ENCODE measurements around the gene DNAH10.

Gene DNAH10

DNA sequence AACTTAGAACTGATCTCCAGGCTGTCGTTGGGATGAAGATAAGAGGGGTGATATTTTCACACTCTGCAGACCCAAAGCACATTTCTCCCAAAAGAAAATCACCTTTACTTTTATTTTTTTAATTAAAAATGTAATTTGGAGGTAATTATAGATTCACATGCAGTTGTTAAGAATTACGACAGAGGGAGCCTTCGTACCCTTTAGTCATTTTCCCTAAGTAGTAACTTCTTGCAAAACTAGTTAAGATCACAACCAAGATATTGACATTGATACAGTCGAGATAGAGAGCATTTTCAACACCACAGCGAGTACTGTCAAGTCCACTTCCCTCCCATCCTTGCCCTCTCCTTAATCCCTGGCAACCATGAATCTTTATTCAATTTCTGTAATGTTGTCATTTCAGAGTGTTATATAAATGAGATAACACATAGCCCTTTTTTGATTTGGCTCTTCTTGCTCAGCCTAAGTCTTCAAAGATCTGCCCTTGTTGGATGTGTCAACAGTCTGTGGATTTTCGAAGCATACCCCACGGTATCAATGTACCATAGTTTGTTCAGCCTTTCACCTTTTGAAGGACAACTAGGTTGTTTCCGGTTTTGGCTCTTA, 39.6 kb downstream of the DNAH10 start:
- DNase-seq = no peak

DNA sequence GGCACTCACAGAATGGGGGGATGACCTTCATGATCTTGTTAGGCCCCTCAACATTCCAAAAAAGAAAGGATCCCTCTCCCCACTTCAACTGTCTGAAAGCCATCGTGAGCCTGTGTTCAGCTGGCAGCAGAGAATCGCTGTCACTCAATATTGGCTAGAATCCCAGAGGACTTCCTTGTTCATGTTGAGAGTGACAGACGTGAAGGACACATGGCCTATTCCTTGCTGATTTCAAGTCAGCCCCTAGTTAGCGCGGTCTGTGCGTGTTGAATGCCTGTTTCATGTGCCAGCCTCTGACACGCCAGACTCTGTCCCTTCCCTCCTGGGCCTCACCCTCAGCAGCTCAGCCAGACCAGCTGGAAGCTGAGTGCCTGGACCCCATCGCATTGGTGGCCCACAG, 43.1 kb downstream of the DNAH10 start:
- no peak for DNase-seq

DNA sequence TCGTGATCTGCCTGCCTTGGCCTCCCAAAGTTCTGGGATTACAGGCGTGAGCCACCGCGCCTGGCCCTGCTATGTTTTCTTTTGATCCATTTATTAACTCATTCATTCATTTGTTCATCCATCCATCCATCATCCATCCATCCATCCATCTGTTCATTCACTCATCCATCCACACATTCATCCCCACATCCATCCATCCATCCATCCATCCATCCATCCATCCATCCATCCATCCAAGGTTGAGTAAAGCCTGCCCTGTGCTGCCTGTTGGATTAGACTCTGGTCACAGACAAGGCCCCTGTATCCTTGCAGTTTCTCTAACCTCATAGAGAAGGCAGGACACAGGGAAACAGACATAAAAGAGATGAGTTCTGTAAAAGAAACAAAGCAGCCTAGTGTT, 44.9 kb downstream of the DNAH10 start:
- no peak for DNase-seq

DNA sequence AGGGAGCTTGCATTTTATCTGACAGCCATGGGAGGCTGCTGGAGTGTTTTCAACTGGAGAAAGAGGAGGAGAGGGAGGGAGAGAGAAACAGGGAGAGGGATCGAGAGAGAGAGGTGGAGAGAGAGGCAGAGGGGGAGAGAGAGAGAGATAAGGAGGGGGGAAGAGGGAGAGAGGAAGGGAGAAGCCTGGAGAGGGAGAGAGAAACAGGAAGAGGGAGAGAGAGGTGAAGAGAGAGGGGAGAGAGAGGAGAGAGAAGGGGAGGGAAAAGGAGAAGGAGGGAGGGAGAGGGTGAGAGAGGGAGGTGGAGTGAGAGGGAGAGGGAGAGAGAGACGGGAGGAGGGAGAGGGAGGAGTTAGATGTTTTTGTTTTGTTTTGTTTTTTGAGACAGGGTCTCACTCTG, 45.6 kb downstream of the DNAH10 start:
- no peak for DNase-seq

DNA sequence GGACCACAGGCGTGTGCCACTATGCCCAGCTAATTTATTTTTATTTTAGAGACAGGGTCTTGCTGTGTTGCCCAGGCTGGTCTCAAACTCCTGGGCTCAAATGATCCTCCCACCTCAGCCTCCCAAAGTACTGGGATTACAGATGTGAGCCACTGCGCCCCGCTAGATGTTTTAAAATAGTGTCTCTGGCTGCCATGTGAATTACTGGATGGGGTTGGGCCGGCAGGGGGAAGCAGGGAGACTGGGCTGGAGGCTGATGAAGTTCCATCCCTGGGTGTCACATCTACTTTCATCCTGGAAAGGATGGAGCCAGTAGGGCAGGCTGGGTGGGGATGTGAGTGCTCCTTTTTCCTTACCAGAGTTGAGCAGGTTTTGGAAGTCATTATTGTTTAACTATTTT, 46.1 kb downstream of the DNAH10 start:
- DNase-seq = no peak

DNA sequence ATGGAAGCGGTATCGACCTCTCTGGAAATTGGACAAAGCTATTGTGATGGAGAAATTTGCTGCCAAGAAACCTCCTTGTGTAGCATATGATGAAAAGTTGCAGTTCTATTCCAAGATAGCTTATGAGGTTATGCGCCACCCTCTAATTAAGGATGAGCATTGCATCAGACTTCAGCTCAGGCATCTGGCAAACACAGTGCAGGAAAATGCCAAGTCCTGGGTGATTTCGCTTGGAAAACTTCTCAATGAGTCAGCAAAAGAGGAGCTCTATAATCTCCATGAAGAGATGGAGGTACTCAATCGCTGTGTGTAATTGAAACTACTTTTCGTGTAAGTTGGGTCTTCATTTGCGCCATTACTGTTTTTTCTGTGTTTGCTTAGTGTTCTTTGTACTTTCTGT, 51.2 kb downstream of the DNAH10 start:
- DNase-seq = no peak

DNA sequence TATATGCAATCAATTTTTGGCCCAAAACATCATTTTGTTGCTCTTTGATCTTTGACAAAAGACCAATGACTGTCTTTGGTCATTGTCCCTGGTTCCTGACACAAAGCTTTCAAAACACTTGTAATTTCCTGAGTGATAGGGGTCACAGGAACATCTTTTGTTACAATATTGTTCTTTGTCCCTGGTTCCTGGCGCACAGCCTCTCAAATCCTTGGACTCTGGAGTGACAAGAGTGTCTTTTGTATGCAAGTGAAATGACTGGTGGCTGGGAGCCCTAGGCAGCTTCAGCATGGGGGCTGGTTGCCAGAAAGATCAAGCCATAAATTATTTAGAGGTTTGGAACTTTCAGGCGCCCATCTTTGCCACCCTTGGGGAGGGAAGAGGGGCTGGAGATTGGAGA, 53.9 kb downstream of the DNAH10 start:
- no peak for DNase-seq

GRCh38 chr12:123816896-123817537, 54.9 kb downstream of the DNAH10 start:
- no peak for DNase-seq

- no peak for DNase-seq
Observed at GRCh38 chr12:123822804-123823203, 60.7 kb downstream of the DNAH10 start.

- no peak for DNase-seq
Observed at GRCh38 chr12:123828120-123828519, 66.0 kb downstream of the DNAH10 start.

- DNase-seq = no peak
Observed at GRCh38 chr12:123828854-123829547, 66.9 kb downstream of the DNAH10 start.

GRCh38 chr12:123829561-123829960, 67.5 kb downstream of the DNAH10 start:
- DNase-seq = no peak

DNA sequence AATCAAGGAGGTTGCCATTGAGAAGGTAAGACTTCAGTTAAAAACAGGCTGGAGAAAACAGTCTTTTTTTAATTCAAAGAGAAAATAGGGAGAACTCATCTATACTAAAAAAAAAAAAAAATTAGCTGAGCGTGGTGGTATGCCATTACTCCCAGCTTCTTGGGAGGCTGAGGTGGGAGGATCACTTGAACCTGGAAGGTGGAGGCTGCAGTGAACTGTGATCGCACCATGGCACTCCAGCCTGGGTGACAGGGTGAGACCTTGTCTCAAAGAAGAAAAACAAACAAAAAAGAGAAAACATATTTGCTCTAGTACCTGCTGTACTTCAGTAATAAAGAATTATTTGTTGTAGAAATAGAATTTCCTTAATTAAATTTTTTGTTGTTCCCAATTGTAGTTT, 68.6 kb downstream of the DNAH10 start:
- DNase-seq = no peak

- DNase-seq = no peak
Observed at GRCh38 chr12:123832052-123832451, 70.0 kb downstream of the DNAH10 start.

GRCh38 chr12:123833830-123834229, 71.7 kb downstream of the DNAH10 start:
- no peak for DNase-seq

GRCh38 chr12:123834845-123835244, 72.7 kb downstream of the DNAH10 start:
- no peak for DNase-seq

DNA sequence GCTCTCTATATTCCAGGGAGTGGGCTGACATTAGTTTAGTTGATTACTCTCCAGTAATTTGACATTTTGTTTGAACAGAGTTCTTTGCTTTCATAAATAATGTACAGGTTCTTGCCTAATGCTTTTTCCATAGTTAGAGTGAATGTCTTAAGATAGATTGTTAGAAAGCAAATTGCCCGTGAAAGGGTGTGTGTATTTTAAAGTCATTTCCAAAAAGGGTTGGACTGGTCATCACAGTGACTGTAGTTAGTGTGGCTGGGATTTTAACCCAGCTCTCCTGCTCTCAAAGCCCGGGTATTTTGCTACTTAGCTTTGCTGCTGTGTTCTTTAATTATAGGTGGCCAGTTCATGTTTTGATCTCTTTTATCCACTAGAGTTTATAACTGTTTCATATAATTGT, 74.2 kb downstream of the DNAH10 start:
- DNase-seq = no peak

- DNase-seq = no peak
Observed at GRCh38 chr12:123839826-123840225, 77.7 kb downstream of the DNAH10 start.

DNA sequence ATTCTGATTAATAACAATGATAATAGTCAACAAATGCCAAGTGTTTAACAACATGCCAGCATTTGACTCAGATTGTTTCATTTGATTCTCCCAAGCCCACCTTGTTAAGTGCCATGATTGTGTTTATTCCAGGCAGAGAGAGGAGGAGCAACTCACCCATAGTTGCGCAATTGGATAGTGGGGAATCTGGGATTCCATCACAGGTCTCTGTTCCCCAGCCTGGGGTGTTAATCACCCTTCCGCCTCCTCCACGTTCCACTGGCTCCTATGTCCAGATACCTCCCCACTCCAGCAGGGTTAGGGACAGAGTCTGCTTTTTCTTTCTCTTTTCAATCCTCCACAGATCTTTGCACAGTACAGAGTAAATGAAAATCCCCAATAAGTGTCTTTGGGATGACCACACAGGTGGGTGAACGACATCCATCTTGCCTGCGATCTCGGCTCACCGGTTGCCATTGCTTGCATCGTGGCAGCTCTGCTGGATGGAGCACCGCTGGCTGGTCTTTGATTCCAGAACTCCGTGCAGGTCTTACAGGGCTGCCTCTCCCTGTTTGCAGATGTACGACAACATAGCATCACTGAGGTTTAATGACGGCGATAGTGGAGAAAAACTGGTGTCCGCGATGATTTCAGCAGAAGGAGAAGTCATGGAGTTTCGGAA, 78.8 kb downstream of the DNAH10 start:
- no peak for DNase-seq

GRCh38 chr12:123843912-123844748, 82.0 kb downstream of the DNAH10 start:
- DNase-seq = no peak

GRCh38 chr12:123845881-123846280, 83.8 kb downstream of the DNAH10 start:
- no peak for DNase-seq

DNA sequence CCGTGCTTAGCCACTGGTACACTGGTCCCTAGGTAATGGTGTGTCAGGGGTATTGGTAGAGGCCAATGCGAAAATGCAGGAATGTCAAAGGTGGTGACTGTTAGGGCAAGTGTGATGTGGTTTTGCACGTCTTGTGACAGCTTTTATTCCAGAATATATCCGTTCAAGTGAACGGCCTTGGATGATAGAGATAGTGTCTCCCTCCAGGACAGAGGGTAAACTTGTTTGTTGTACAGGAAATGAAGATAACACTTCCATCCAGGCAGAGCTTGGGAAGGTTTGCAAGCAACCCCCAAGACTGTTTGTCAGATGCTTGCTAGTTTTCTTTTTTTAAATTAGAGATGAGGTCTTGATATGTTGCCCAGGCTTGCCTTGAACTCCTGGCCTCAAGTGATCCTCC, 84.2 kb downstream of the DNAH10 start:
- DNase-seq = no peak

GRCh38 chr12:123847019-123847418, 84.9 kb downstream of the DNAH10 start:
- DNase-seq = no peak

Measured in stimulated activated CD4-positive, alpha-beta T cell treated with anti-CD3 and anti-CD28 coated beads, Interleukin-2, amount 100 ng/mL, for 24 hours (primary cell).